ENCODE results near the gene TPTE2.

The TPTE2 gene

GRCh38 chr13:19592657-19593180 lies 31.4 kb upstream of the TPTE2 start:
- ATAC-seq: no peak
- no peak for TF ChIP-seq ZFP3 (CRISPR knock-in tag; IDR thresholded peaks at IDR 0.05)
- no peak for TF ChIP-seq PATZ1 (CRISPR knock-in tag; IDR thresholded peaks at IDR 0.05; ENCODE audit: borderline replicate concordance)
- no peak for TF ChIP-seq ESRRG (CRISPR knock-in tag; IDR thresholded peaks at IDR 0.05)
- TF ChIP-seq TOX (CRISPR knock-in tag; IDR thresholded peaks at IDR 0.05; ENCODE audit: borderline replicate concordance): no peak
- no peak for TF ChIP-seq SNAI2 (CRISPR knock-in tag; IDR thresholded peaks at IDR 0.05)
- TF ChIP-seq ISL1 (CRISPR knock-in tag; IDR thresholded peaks at IDR 0.05): no peak
- no peak for TF ChIP-seq ZNF70 (CRISPR knock-in tag; IDR thresholded peaks at IDR 0.05)
- TF ChIP-seq OSR1 (CRISPR knock-in tag; IDR thresholded peaks at IDR 0.05): no peak
- no peak for TF ChIP-seq CSRNP3 (CRISPR knock-in tag; IDR thresholded peaks at IDR 0.05)
- TF ChIP-seq CREB5 (CRISPR knock-in tag; IDR thresholded peaks at IDR 0.05; ENCODE audit: low read depth): no peak
- TF ChIP-seq PPARA (CRISPR knock-in tag; IDR thresholded peaks at IDR 0.05; ENCODE audit: borderline replicate concordance): no peak
- TF ChIP-seq POU6F1 (CRISPR knock-in tag; IDR thresholded peaks at IDR 0.05; ENCODE audit: borderline replicate concordance, low read depth): no peak
- TF ChIP-seq GLIS3 (CRISPR knock-in tag; IDR thresholded peaks at IDR 0.05): no peak

- TF ChIP-seq ZNF70 (CRISPR knock-in tag; IDR thresholded peaks at IDR 0.05): no peak
- no peak for TF ChIP-seq PPARA (CRISPR knock-in tag; IDR thresholded peaks at IDR 0.05; ENCODE audit: borderline replicate concordance)
- TF ChIP-seq ESRRG (CRISPR knock-in tag; IDR thresholded peaks at IDR 0.05): no peak
- TF ChIP-seq OSR1 (CRISPR knock-in tag; IDR thresholded peaks at IDR 0.05): no peak
- no peak for TF ChIP-seq GLIS3 (CRISPR knock-in tag; IDR thresholded peaks at IDR 0.05)
- no peak for TF ChIP-seq ARNTL (CRISPR knock-in tag; IDR thresholded peaks at IDR 0.05; ENCODE audit: borderline replicate concordance, low read depth)
- no peak for TF ChIP-seq ZFP3 (CRISPR knock-in tag; IDR thresholded peaks at IDR 0.05)
- TF ChIP-seq BACH2 (CRISPR knock-in tag; IDR thresholded peaks at IDR 0.05; ENCODE audit: borderline replicate concordance): no peak
- TF ChIP-seq CREB5 (CRISPR knock-in tag; IDR thresholded peaks at IDR 0.05; ENCODE audit: low read depth): no peak
- TF ChIP-seq ZC3H10 (CRISPR knock-in tag; IDR thresholded peaks at IDR 0.05): no peak
- TF ChIP-seq TSHZ2 (CRISPR knock-in tag; IDR thresholded peaks at IDR 0.05): no peak
- ATAC-seq: no peak
These were observed 30.5 kb upstream of the TPTE2 start for GRCh38 chr13:19591864-19592263.

- no peak for TF ChIP-seq CREB5 (CRISPR knock-in tag; IDR thresholded peaks at IDR 0.05; ENCODE audit: low read depth)
- no peak for ATAC-seq
These were observed 29.1 kb upstream of the TPTE2 start for GRCh38 chr13:19590423-19590822.

Data from SK-N-SH treated with all-trans-retinoic acid at 6 μM for 48 hours (cell line).